Loucy (cell line): ENCODE data around the gene LDLRAD4.

Experiments
- H2AFZ ChIP-seq: fragments of 200-600 bp; sonication (generic); 2 replicates; pipeline ENCODE4 v1.6.0; 2016; ENCODE audit warnings: antibody characterized with exemption, mild to moderate bottlenecking, low read length, moderate library complexity
- H3F3A ChIP-seq: fragments of 200-600 bp; 2 replicates; pipeline ENCODE4 v1.6.0; 2016; ENCODE audit warnings: antibody characterized with exemption, low read depth, mild to moderate bottlenecking
- H3K27me3 ChIP-seq: fragments of 200-600 bp; sonication (generic); 2 replicates; pipeline ENCODE4 v1.6.1; 2014; ENCODE audit warnings: low read length, mild to moderate bottlenecking; ENCODE audit not compliant: insufficient read depth, poor library complexity, severe bottlenecking
- H3K36me3 ChIP-seq: fragments of 200-600 bp; sonication (generic); 2 replicates; pipeline ENCODE4 v1.6.1; 2016; ENCODE audit warnings: low read length; ENCODE audit not compliant: insufficient read depth
- H3K4me1 ChIP-seq: fragments of 200-600 bp; sonication (generic); 2 replicates; pipeline ENCODE4 v1.5.1; 2014; ENCODE audit warnings: low read length, mild to moderate bottlenecking; ENCODE audit not compliant: insufficient read depth, poor library complexity, severe bottlenecking
- H3K4me2 ChIP-seq: fragments of 200-600 bp; sonication (generic); 2 replicates; pipeline ENCODE4 v1.6.0; 2014; ENCODE audit warnings: antibody characterized with exemption, low read length, low read depth, mild to moderate bottlenecking; ENCODE audit not compliant: poor library complexity, severe bottlenecking
- H3K4me3 ChIP-seq: fragments of 200-600 bp; sonication (generic); 2 replicates; pipeline ENCODE4 v1.5.1; 2014; ENCODE audit warnings: low read length, mild to moderate bottlenecking, mixed read lengths; ENCODE audit not compliant: poor library complexity, severe bottlenecking
- H3K79me2 ChIP-seq: fragments of 200-600 bp; sonication (generic); 2 replicates; pipeline ENCODE4 v1.6.1; 2014; ENCODE audit warnings: low read length; ENCODE audit not compliant: insufficient read depth
- H3K9ac ChIP-seq: fragments of 200-600 bp; sonication (generic); 2 replicates; pipeline ENCODE4 v1.6.0; 2014; ENCODE audit warnings: mild to moderate bottlenecking, low read depth, low read length, moderate library complexity; ENCODE audit not compliant: poor library complexity, severe bottlenecking
- H3K9me2 ChIP-seq: fragments of 200-600 bp; sonication (generic); replicated peaks from 2 replicates; pipeline ENCODE4 v1.6.1; 2016; ENCODE audit warnings: low read depth, low read length, mixed read lengths
- H3K9me3 ChIP-seq: fragments of 200-600 bp; sonication (generic); 2 replicates; pipeline ENCODE4 v1.6.1; 2014; ENCODE audit warnings: mild to moderate bottlenecking, antibody characterized with exemption, low read length, low read depth; ENCODE audit not compliant: insufficient read depth
- H4K20me1 ChIP-seq: fragments of 200-600 bp; sonication (generic); 2 replicates; pipeline ENCODE4 v1.6.0; 2014; ENCODE audit warnings: antibody characterized with exemption, low read length, mild to moderate bottlenecking; ENCODE audit not compliant: insufficient read depth, poor library complexity, severe bottlenecking
- CTCF ChIP-seq: fragments of 200-600 bp; sonication (generic); conservative IDR thresholded peaks from 2 replicates; pipeline ENCODE4 v1.5.1; 2014; ENCODE audit warnings: mild to moderate bottlenecking, antibody characterized with exemption, low read length
- EZH2phosphoT487 ChIP-seq: fragments of 200-600 bp; IDR thresholded peaks from 2 replicates; pipeline ENCODE4 v1.6.1; 2018; ENCODE audit warnings: antibody characterized with exemption, mild to moderate bottlenecking, moderate library complexity, borderline replicate concordance

Gene LDLRAD4

GRCh38 chr18:13493725-13494124 lies 275.2 kb downstream of the LDLRAD4 start:
- no peak overlapping the region for H3K9ac ChIP-seq

GRCh38 chr18:13494871-13495445 lies 276.4 kb downstream of the LDLRAD4 start:
- H3K36me3 ChIP-seq, result peaks cover 26% of the 10 kb centered on the region; the same call in 1 of the 2 replicates
- no peak overlapping the region for H2AFZ ChIP-seq
- peaks cover 13% of the 10 kb centered on the region for H3K4me1 ChIP-seq
- H3K9me3 ChIP-seq, result no peaks in the 10 kb centered on the region; the same call in 1 of the 2 replicates
- H4K20me1 ChIP-seq, result no peaks in the 10 kb centered on the region
- no peak for TF ChIP-seq EZH2phosphoT487
- no peak for TF ChIP-seq CTCF
- no peak overlapping the region for H3K4me2 ChIP-seq
- no peak overlapping the region for H3K9ac ChIP-seq
- H3K79me2 ChIP-seq, result no peaks in the 10 kb centered on the region
- H3K27me3 ChIP-seq, result no peaks in the 10 kb centered on the region
- no peaks in the 10 kb centered on the region for H3K9me2 ChIP-seq
- no peak overlapping the region for H3K4me3 ChIP-seq
- no peaks in the 10 kb centered on the region for H3F3A ChIP-seq

More at GRCh38 chr18:13493725-13494124, 275.2 kb downstream of the LDLRAD4 start:
- Histone ChIP-seq H3K4me2 (no peak overlapping the region), H3F3A (no peaks in the 10 kb centered on the region), H3K79me2 (no peaks in the 10 kb centered on the region), H3K27me3 (no peaks in the 10 kb centered on the region), H3K4me1 (peaks cover 11% of the 10 kb centered on the region), H3K9me3 (no peaks in the 10 kb centered on the region; the same call in 1 of the 2 replicates), H3K4me3 (no peak overlapping the region), H2AFZ (no peak overlapping the region), H3K36me3 (peaks cover 19% of the 10 kb centered on the region; the same call in 1 of the 2 replicates), H4K20me1 (no peaks in the 10 kb centered on the region), H3K9me2 (no peaks in the 10 kb centered on the region)
- TF ChIP-seq CTCF (no peak), EZH2phosphoT487 (no peak)

GRCh38 chr18:13495961-13496360 lies 277.4 kb downstream of the LDLRAD4 start:
- Histone ChIP-seq H3K9me2 (no peaks in the 10 kb centered on the region), H3K9ac (no peak overlapping the region), H3K9me3 (no peaks in the 10 kb centered on the region; the same call in 1 of the 2 replicates), H2AFZ (no peak overlapping the region), H3K4me2 (no peak overlapping the region), H3K79me2 (no peaks in the 10 kb centered on the region), H3K4me1 (peaks cover 23% of the 10 kb centered on the region), H3K36me3 (peaks cover 24% of the 10 kb centered on the region; the same call in 1 of the 2 replicates), H4K20me1 (no peaks in the 10 kb centered on the region), H3F3A (no peaks in the 10 kb centered on the region), H3K4me3 (no peak overlapping the region), H3K27me3 (no peaks in the 10 kb centered on the region)
- TF ChIP-seq CTCF, result no peak
- no peak for TF ChIP-seq EZH2phosphoT487
